ENCODE results near the gene ENO3.

GRCh38 chr17:4969047-4969550 is 18.2 kb downstream of the ENO3 start:
- no peak for TF ChIP-seq RAD21 (IDR thresholded peaks at IDR 0.05; ENCODE audit: low read length)
- TF ChIP-seq POLR2AphosphoS5 (IDR thresholded peaks at IDR 0.05; ENCODE audit: low read depth, low read length) = no peak
- no peak for TF ChIP-seq FOXM1 (IDR thresholded peaks at IDR 0.05; ENCODE audit: low read depth)
- no peak for TF ChIP-seq CTCF (IDR thresholded peaks at IDR 0.05)
- no peak for TF ChIP-seq YY1 (IDR thresholded peaks at IDR 0.05; ENCODE audit: low read depth)
- TF ChIP-seq MAX (IDR thresholded peaks at IDR 0.05; ENCODE audit: low read depth) = peak; percentile 49; the same call in 1 of the 2 replicates
- no peak for TF ChIP-seq MXI1 (IDR thresholded peaks at IDR 0.05; ENCODE audit: low read depth, low read length)
- no peak for TF ChIP-seq EZH2phosphoT487 (IDR thresholded peaks at IDR 0.05; ENCODE audit: borderline replicate concordance, low read depth)
- TF ChIP-seq EP300 (IDR thresholded peaks at IDR 0.05; ENCODE audit: borderline replicate concordance in 1 of 2, low read depth in 1 of 2, low read length in 1 of 2) = no peak
- no peak for TF ChIP-seq RXRA (IDR thresholded peaks at IDR 0.05; ENCODE audit: borderline replicate concordance, low read depth)
